ENCODE data around the gene STARD3.

The STARD3 gene

GRCh38 chr17:39619786-39620101, 17.2 kb upstream of the STARD3 start:
- H3K4me3 ChIP-seq (ENCODE audit: low read depth, low read length, poor library complexity, severe bottlenecking), result no peak overlapping the region
- H3F3A ChIP-seq (ENCODE audit: insufficient read depth, low read length), result 0 out of 2 replicates have a peak, but pooled peaks cover 2% of the 10 kb centered on the region
- H2AFZ ChIP-seq (ENCODE audit: low read length), result no peak overlapping the region
- H4K20me1 ChIP-seq (ENCODE audit: insufficient read depth, low read length), result no peaks in the 10 kb centered on the region
- no peaks in the 10 kb centered on the region for H3K79me2 ChIP-seq (ENCODE audit: insufficient read depth, low read length)
- peaks cover 25% of the 10 kb centered on the region for H3K4me1 ChIP-seq (ENCODE audit: insufficient read depth, low read length, severe bottlenecking)
- no peaks in the 10 kb centered on the region for H3K36me3 ChIP-seq (ENCODE audit: insufficient read depth, low read length)
- H3K9me3 ChIP-seq (ENCODE audit: low read length), result no peaks in the 10 kb centered on the region
- no peak overlapping the region for H3K4me2 ChIP-seq (ENCODE audit: low read length)
- no peaks in the 10 kb centered on the region; the same call in 1 of the 2 replicates for H3K27me3 ChIP-seq (ENCODE audit: insufficient read depth, low read length)
- TF ChIP-seq EZH2 (IDR thresholded peaks at IDR 0.05; ENCODE audit: borderline replicate concordance, low read length) (no peak), CTCF (IDR thresholded peaks at IDR 0.05; ENCODE audit: low read length) (no peak)
- H3K27ac ChIP-seq (ENCODE audit: low read depth, low read length, poor library complexity, severe bottlenecking), result no peak overlapping the region
- H3K9ac ChIP-seq (ENCODE audit: low read length), result no peak overlapping the region
- H3K9me2 ChIP-seq (ENCODE audit: low read depth, low read length), result no peaks in the 10 kb centered on the region

- H3K27me3 ChIP-seq (ENCODE audit: insufficient read depth, low read length), result no peaks in the 10 kb centered on the region
- peak overlapping the region; percentile 47 for H3K27ac ChIP-seq (ENCODE audit: low read depth, low read length, poor library complexity, severe bottlenecking)
These were observed 15.2 kb upstream of the STARD3 start for GRCh38 chr17:39621523-39622379.

DNA sequence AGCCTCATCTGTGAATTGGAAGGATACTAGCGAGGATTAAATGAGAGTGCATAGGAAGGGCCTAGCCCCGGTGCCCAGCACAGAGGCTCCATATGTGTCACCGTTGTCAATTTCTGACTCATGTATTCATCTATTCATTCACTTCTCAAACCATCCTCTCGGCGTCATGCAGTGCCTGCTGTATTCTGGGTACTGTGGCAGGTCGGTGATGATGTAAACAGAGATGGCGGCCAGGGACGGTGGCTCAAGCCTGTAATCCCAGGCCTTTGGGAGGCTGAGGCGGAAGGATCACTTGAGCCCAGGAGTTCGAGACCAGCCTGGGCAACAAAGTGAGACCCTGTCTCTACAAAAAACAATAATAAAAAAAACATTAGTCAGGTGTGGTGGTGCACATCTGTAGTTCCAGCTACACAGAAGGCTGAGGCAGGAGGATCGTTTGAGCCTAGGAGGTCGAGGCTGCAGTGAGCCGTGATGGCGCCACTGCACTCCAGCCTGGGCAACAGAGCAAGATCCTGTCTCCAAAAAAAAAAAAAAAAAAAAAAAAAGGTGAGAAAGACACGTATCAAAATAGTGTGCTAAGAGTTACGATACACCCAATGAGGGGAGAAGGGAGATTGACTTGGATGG, 14.5 kb upstream of the STARD3 start:
- no peaks in the 10 kb centered on the region for H3K9me3 ChIP-seq (ENCODE audit: low read length)
- H3K27ac ChIP-seq (ENCODE audit: low read depth, low read length, poor library complexity, severe bottlenecking), result peak overlapping the region; percentile 47
- H3K9ac ChIP-seq (ENCODE audit: low read length), result peak overlapping the region; percentile 39; the same call in 1 of the 2 replicates
- peak overlapping the region; percentile 43 for H3K4me3 ChIP-seq (ENCODE audit: low read depth, low read length, poor library complexity, severe bottlenecking)
- no peaks in the 10 kb centered on the region for H3K9me2 ChIP-seq (ENCODE audit: low read depth, low read length)
- no peaks in the 10 kb centered on the region for H3K79me2 ChIP-seq (ENCODE audit: insufficient read depth, low read length)
- H2AFZ ChIP-seq (ENCODE audit: low read length), result peak overlapping the region; percentile 59; the same call in 1 of the 2 replicates
- H4K20me1 ChIP-seq (ENCODE audit: insufficient read depth, low read length), result no peaks in the 10 kb centered on the region
- peaks cover 20% of the 10 kb centered on the region for H3K4me1 ChIP-seq (ENCODE audit: insufficient read depth, low read length, severe bottlenecking)
- H3K27me3 ChIP-seq (ENCODE audit: insufficient read depth, low read length), result no peaks in the 10 kb centered on the region
- H3K36me3 ChIP-seq (ENCODE audit: insufficient read depth, low read length), result no peaks in the 10 kb centered on the region
- H3F3A ChIP-seq (ENCODE audit: insufficient read depth, low read length), result 0 out of 2 replicates have a peak, but pooled peaks cover 2% of the 10 kb centered on the region
- no peak for TF ChIP-seq CTCF (IDR thresholded peaks at IDR 0.05; ENCODE audit: low read length)
- peak overlapping the region; percentile 60 for H3K4me2 ChIP-seq (ENCODE audit: low read length)

More at GRCh38 chr17:39621523-39622379, 15.2 kb upstream of the STARD3 start:
- H3K9ac ChIP-seq (ENCODE audit: low read length), result peak overlapping the region; percentile 39; the same call in 1 of the 2 replicates
- H3F3A ChIP-seq (ENCODE audit: insufficient read depth, low read length), result 0 out of 2 replicates have a peak, but pooled peaks cover 2% of the 10 kb centered on the region
- no peak for TF ChIP-seq EZH2 (IDR thresholded peaks at IDR 0.05; ENCODE audit: borderline replicate concordance, low read length)
- peak; percentile 100 for TF ChIP-seq CTCF (IDR thresholded peaks at IDR 0.05; ENCODE audit: low read length)
- no peaks in the 10 kb centered on the region for H3K79me2 ChIP-seq (ENCODE audit: insufficient read depth, low read length)
- peak overlapping the region; percentile 59; the same call in 1 of the 2 replicates for H2AFZ ChIP-seq (ENCODE audit: low read length)
- H3K4me1 ChIP-seq (ENCODE audit: insufficient read depth, low read length, severe bottlenecking), result peaks cover 25% of the 10 kb centered on the region
- H3K9me3 ChIP-seq (ENCODE audit: low read length), result no peaks in the 10 kb centered on the region
- H3K4me2 ChIP-seq (ENCODE audit: low read length), result peak overlapping the region; percentile 60
- H3K36me3 ChIP-seq (ENCODE audit: insufficient read depth, low read length), result no peaks in the 10 kb centered on the region
- peak overlapping the region; percentile 43 for H3K4me3 ChIP-seq (ENCODE audit: low read depth, low read length, poor library complexity, severe bottlenecking)
- H3K9me2 ChIP-seq (ENCODE audit: low read depth, low read length), result no peaks in the 10 kb centered on the region
- no peaks in the 10 kb centered on the region for H4K20me1 ChIP-seq (ENCODE audit: insufficient read depth, low read length)
